Ovary (tissue), 9 donors: ENCODE data around the gene PATL2. TPM values are rescaled to one million over a fixed set of nuclear protein-coding genes. Genes with fewer than 3 reads are reported as not detected.
A peak's percentile ranks its signal among the peaks of the same experiment; 100 is the strongest.
"Not testable (repeated sequence)": the region's sequence is repeated elsewhere in the genome, so short reads cannot be mapped to it uniquely, and the experiment has no call there.

Experiments
- DNase-seq, 5 donors: peaks; one replicate each; pipeline ENCODE4 v3.0.0-alpha.2; 2019 to 2020
- H3K27ac ChIP-seq, 2 donors: fragments of 200-600 bp; one replicate each; pipeline versions ENCODE4 v1.5.1 to v1.8.0; 2019 to 2022
- H3K27me3 ChIP-seq: fragments of 200-600 bp; one replicate; pipeline ENCODE4 v1.8.0; 2022
- H3K36me3 ChIP-seq: fragments of 200-600 bp; sonication (generic); one replicate; pipeline ENCODE4 v1.5.1; 2019
- H3K4me1 ChIP-seq: one replicate; pipeline ENCODE4 v1.8.1; 2013; ENCODE audit warnings: mild to moderate bottlenecking, moderate library complexity; ENCODE audit not compliant: insufficient read depth
- H3K4me3 ChIP-seq: fragments of 200-600 bp; sonication (generic); one replicate; pipeline ENCODE4 v1.5.1; 2017
- H3K9me3 ChIP-seq, 2 donors: fragments of 200-600 bp in 1 of 2; sonication (generic) in 1 of 2; one replicate each; pipeline versions ENCODE4 v1.5.1 to v1.8.1; 2013 to 2019; ENCODE audit warnings: mild to moderate bottlenecking in 1 of 2, moderate library complexity in 1 of 2
- EP300 ChIP-seq: sonication (generic); formaldehyde crosslinking; IDR thresholded peaks from one replicate; pipeline ENCODE4 v1.6.1; 2017; ENCODE audit warnings: antibody characterized with exemption
- POLR2A ChIP-seq: fragments of 450-650 bp; IDR thresholded peaks from one replicate; pipeline ENCODE4 v1.6.1; 2017; ENCODE audit warnings: antibody characterized with exemption, mild to moderate bottlenecking, moderate library complexity
- WGBS, 3 donors: extraction: QIAGEN DNeasy Blood & Tissue Kit in 1 of 3; methylation state at CpG; one replicate each; pipeline versions ENCODE4 v1.1.5 to v1.1.7; 2013 to 2017; 5-methylcytosine and 5-hydroxymethylcytosine counted together
- intact Hi-C, 4 donors: fragments of 100-400 bp; cut with DNase I; formaldehyde crosslinking; loops; one replicate each; pipeline versions ENCODE4 v1.11.0 to v1.15.1; 2022 to 2023
- polyA plus RNA-seq, 2 donors: library from polyadenylated mRNA; stranded (reverse); fragments of 200-250 nt in 1 of 2; fragments of 350-450 nt in 1 of 2; fragmentation: Illumina TruSeq in 1 of 2; extraction: RNeasy Lipid Tissue Mini Kit (QIAGEN cat#74804) in 1 of 2; gene quantifications; one replicate each; pipeline ENCODE4 v1.2.3, GENCODE V29; 2013 to 2014
- total RNA-seq, 7 donors: library from RNA; depleted of rRNA in 2 of 7; stranded (reverse); fragments of >200 nt in 2 of 7; fragmentation: NEBNext Ultra II Directional in 3 of 7; extraction: Animal tissue kit (Norgen Biotek cat#: 25700) in 3 of 7; gene quantifications; one replicate each; pipeline versions ENCODE4 v1.1.0 to v1.2.4, GENCODE V29; 2016 to 2023
- TF ChIP-seq, protein P1 (sequence below), 3 donors: fragments of 450-650 bp in 2 of 3; fragments of 200-600 bp in 1 of 3; IDR thresholded peaks; one replicate each; pipeline versions ENCODE4 v1.5.1 to v1.8.0; 2016 to 2022; ENCODE audit warnings: antibody characterized with exemption in 3 of 3, mild to moderate bottlenecking in 1 of 3
- donor health status: DM: no; HTN: no; CAD: no; lungs with moderate emphysema.
- donor health status: DM: no; HTN: no; CAD: no.
- donor health status: Bipolar disorder and iron deficiency.
- donor health status: DM: yes; HTN: yes; CAD: no.
- donor health status: DM: no; HTN: no; CAD: no.
- donor health status: DM: yes; HTN: yes; CAD: no.

Gene PATL2
- total and polyA plus RNA-seq, 9 donors: 0.20 to 2.3 (median 1.3) TPM

DNA sequence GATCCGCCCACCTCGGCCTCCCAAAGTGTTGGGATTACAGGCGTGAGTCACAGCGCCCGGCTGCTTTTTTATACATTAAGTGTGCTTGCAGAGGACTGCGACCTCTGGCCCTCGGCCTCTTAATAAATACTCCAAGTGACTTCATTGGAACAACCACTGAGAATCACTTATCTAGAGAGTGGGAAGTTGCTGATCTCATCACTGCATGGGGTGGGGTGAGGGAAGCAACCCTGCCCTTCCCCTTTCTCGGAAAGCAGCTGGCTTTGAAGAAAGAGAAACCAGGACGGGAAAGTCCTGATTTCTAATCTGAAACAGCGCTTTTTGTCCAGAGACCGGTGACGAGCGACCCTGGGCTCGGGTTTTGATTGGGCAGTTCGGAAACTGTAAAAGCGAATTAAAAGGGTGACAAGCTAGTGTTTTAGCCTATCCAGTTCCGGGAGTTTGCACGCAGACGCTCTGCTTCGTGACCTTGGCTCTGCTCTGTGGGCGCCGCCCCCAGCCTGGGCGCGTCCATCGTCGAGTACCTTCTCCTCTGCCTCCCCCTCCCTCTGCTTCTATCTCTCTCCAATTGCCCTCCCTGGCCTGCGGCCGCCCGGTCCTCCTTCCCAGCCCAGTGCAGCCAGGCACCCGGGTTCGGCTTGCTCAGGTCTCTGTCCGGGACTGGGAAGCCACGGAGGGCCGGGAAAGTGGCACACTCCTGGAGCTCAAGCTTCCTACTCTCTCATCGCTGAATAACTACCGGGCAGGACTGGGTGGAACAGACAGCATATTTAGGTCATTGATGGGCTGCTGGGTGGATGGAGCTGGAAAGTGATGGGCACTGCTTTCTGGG is 17.7 kb upstream of the PATL2 start:
- Histone ChIP-seq H3K27me3 (no peaks in the 10 kb centered on the region), H3K4me1 (peaks cover 4% of the 10 kb centered on the region), H3K27ac (peak overlapping the region; percentile 90 to 94), H3K36me3 (no peaks in the 10 kb centered on the region), H3K4me3 (peak overlapping the region; percentile 88), H3K9me3 (no peaks in the 10 kb centered on the region)
- intact Hi-C loops: no loop called here
- 0 to 1% (median 0%) methylated on average over 35 to 36 of the region's 36 CpGs for WGBS, 3 donors
- peak; percentile 92 to 96 (median 94) for DNase-seq
- peak; percentile 73 for TF ChIP-seq POLR2A
- peak; percentile 98 for TF ChIP-seq EP300
- TF ChIP-seq, protein P1, sequence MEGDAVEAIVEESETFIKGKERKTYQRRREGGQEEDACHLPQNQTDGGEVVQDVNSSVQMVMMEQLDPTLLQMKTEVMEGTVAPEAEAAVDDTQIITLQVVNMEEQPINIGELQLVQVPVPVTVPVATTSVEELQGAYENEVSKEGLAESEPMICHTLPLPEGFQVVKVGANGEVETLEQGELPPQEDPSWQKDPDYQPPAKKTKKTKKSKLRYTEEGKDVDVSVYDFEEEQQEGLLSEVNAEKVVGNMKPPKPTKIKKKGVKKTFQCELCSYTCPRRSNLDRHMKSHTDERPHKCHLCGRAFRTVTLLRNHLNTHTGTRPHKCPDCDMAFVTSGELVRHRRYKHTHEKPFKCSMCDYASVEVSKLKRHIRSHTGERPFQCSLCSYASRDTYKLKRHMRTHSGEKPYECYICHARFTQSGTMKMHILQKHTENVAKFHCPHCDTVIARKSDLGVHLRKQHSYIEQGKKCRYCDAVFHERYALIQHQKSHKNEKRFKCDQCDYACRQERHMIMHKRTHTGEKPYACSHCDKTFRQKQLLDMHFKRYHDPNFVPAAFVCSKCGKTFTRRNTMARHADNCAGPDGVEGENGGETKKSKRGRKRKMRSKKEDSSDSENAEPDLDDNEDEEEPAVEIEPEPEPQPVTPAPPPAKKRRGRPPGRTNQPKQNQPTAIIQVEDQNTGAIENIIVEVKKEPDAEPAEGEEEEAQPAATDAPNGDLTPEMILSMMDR (IDR thresholded peaks at IDR 0.05): no peak

- Histone ChIP-seq H3K4me3 (peak overlapping the region; percentile 88), H3K27ac (peak overlapping the region; percentile 85 to 94)
- H3K36me3 ChIP-seq, intact Hi-C loops, H3K9me3 ChIP-seq, DNase-seq, H3K4me1 ChIP-seq, H3K27me3 ChIP-seq: not testable (repeated sequence)
- 45 to 52% (median 49%) methylated on average over 5 of the region's 5 CpGs for WGBS, 3 donors
Observed at GRCh38 chr15:44728232-44728575, 17.1 kb upstream of the PATL2 start.

DNA sequence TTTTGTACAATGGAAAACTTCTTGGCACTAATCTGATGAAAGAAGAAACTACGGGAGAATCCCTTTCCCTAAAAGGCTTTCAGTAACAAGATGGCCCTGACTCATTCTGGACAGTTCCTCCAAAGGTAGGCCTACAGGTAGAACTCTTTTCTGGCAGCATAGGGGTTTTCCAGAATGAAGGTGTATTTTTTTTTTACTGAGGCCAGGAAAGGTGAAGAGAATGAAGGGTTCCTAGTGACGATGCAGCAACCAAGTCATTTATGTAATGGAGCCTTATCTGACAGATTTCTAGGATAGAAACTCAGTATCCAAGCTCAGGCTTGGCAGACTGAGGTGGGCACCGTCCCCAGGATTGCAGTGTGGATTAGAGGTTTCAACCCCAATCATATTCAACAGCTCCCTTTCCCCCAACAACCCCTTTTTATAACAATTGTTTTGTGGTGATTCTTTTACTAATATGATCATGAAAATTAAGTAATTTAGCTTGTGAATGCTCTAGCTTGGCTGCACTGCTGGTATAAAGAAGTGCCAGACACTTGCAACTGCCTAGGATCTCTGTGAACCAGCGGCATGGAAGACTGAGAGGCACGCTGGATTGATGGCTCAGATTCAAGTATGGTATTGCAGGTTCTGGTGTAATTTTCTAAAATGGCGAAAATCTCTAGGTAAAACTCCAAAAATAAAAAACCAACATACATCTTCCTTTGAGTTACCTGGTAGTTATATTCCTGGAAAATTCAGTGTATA is 16.5 kb upstream of the PATL2 start:
- Histone ChIP-seq H3K36me3 (no peaks in the 10 kb centered on the region), H3K4me1 (peaks cover 4% of the 10 kb centered on the region), H3K27ac (peak overlapping the region; percentile 85 to 94), H3K9me3 (no peaks in the 10 kb centered on the region), H3K4me3 (no peak overlapping the region), H3K27me3 (no peaks in the 10 kb centered on the region)
- no peak for DNase-seq
- intact Hi-C loops: no loop called here
- WGBS, 3 donors: 86 to 92% (median 91%) methylated on average over 6 of the region's 6 CpGs
- TF ChIP-seq EP300 (no peak), POLR2A (no peak)
- TF ChIP-seq, protein P1 (IDR thresholded peaks at IDR 0.05): no peak

DNA sequence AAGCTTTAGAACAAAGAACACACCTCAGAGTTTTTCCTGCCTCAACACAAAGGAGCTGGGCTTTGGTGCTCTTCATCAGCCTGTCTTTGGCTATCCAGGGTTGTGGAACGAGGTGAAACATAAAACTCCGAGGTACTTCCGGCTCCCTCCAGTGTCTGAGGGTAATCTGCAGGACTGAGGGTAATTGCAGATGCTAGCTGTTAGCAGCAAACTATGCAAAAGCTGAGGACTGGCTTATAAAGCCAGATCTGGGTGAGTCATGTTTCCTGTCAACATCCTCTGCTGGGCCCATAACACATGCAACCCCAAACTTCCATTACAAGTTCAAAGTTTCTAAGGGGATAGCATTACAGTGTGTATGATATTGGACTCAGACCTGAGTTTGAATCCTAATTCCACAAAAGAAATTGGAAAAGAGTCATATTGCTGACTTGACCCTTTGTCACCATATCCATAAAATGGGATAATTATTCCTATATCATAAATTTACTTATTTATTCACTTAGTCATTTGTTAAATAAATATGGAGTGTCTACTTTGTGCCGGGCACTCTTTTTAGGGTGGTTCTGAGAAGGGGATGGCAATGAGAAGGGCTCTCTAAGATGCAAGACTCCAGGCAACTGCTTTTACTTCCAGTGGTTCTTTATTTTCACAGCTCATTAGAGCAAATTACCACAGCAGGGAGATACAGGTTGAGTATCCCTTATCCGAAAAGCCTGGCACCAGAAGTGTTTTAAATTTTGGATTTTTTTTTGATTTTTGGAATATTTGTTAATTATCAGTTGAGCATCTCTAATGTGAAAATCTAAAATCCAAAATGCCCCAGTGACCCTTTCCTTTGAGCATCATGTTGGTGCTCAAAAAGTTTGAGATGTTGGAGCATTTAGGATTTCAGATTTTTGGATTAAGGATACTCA is 15.7 kb upstream of the PATL2 start:
- Histone ChIP-seq H3K9me3 (no peaks in the 10 kb centered on the region), H3K27me3 (no peaks in the 10 kb centered on the region), H3K4me1 (peaks cover 4% of the 10 kb centered on the region), H3K36me3 (no peaks in the 10 kb centered on the region), H3K27ac (peak overlapping the region in 1 of 2 donors; percentile 94), H3K4me3 (no peak overlapping the region)
- intact Hi-C loops: no loop called here
- no peak for DNase-seq
- no peak for TF ChIP-seq POLR2A
- no peak for TF ChIP-seq EP300
- TF ChIP-seq, protein P1 (IDR thresholded peaks at IDR 0.05): no peak
- WGBS, 3 donors: 45 to 60% (median 60%) methylated on average over 5 of the region's 5 CpGs
